BJ (cell line): Measurements from ENCODE around the gene PTPRG. TPM values are rescaled to one million over a fixed set of nuclear protein-coding genes. Genes with fewer than 3 reads are reported as not detected.

Source experiments
- CTCF ChIA-PET: fragments of 350-600 bp; formaldehyde crosslinking; extraction: SDS; loops from one replicate; lab custom pipeline; 2021; ENCODE audit warnings: antibody characterized with exemption, inconsistent platforms; lab: Yijun Ruan, JAX
- POLR2A ChIA-PET: fragments of 300-600 bp; sonication (Branson Sonifier 250); formaldehyde crosslinking; extraction: SDS; loops from one replicate; lab custom pipeline; 2021; ENCODE audit warnings: antibody characterized with exemption; lab: Charles Lee
- DNase-seq: peaks from one replicate; pipeline ENCODE4 v3.0.0-alpha.2; 2011; ENCODE audit warnings: low read depth
- H3K27me3 ChIP-seq: 2 replicates; pipeline ENCODE4 v1.6.0; 2011; ENCODE audit warnings: low read length; ENCODE audit not compliant: control insufficient read depth, insufficient read depth
- H3K36me3 ChIP-seq: 2 replicates; pipeline ENCODE4 v1.5.1; 2011; ENCODE audit warnings: low read length; ENCODE audit not compliant: control insufficient read depth, insufficient read depth
- H3K4me3 ChIP-seq: 2 replicates; pipeline ENCODE4 v1.5.1; 2011; ENCODE audit warnings: low read depth, mild to moderate bottlenecking, control low read depth, low read length
- CTCF ChIP-seq: IDR thresholded peaks from 2 replicates; pipeline ENCODE4 v1.5.1; 2011; ENCODE audit warnings: low read depth, mild to moderate bottlenecking, control low read depth, inconsistent platforms, low read length, moderate library complexity; ENCODE audit not compliant: insufficient read depth
- polyA plus RNA-seq: library from polyadenylated mRNA; depleted of rRNA; stranded (reverse); fragments of >200 nt; gene quantifications from 2 replicates; pipeline ENCODE4 v1.2.3, GENCODE V29; 2011

The PTPRG gene
- polyA plus RNA-seq, 1 experiment: 20.8 TPM

GRCh38 chr3:62293051-62293780 lies 731.8 kb downstream of the PTPRG start:
- Histone ChIP-seq H3K27me3 (no peaks in the 10 kb centered on the region), H3K4me3 (no peak overlapping the region), H3K36me3 (no peaks in the 10 kb centered on the region)
- no peak for TF ChIP-seq CTCF
- POLR2A ChIA-PET: no interaction called here
- CTCF ChIA-PET: no interaction called here
- no peak for DNase-seq

- DNase-seq: no peak
- TF ChIP-seq CTCF: no peak
- CTCF ChIA-PET: interaction anchor here (0.6 to 1.1 kb wide), 2 partner anchors 18 to 36 kb away, joined by 3 read pairs; no protein-coding TSS in a partner anchor
Measured at GRCh38 chr3:62295571-62295970, 734.2 kb downstream of the PTPRG start.

GRCh38 chr3:62300617-62301016 lies 739.2 kb downstream of the PTPRG start:
- Histone ChIP-seq H3K4me3 (no peak overlapping the region), H3K27me3 (no peaks in the 10 kb centered on the region), H3K36me3 (no peaks in the 10 kb centered on the region)
- DNase-seq: no peak
- ChIA-PET POLR2A (no interaction called here), CTCF (no interaction called here)
- TF ChIP-seq CTCF: no peak

More at GRCh38 chr3:62295571-62295970, 734.2 kb downstream of the PTPRG start:
- Histone ChIP-seq H3K27me3 (no peaks in the 10 kb centered on the region), H3K4me3 (no peak overlapping the region), H3K36me3 (no peaks in the 10 kb centered on the region)
- POLR2A ChIA-PET: no interaction called here

GRCh38 chr3:62312201-62312600 lies 750.8 kb downstream of the PTPRG start:
- ChIA-PET CTCF (no interaction called here), POLR2A (no interaction called here)
- no peak overlapping the region for H3K4me3 ChIP-seq
- no peak for TF ChIP-seq CTCF
- no peak for DNase-seq
- H3K27me3 ChIP-seq: no peaks in the 10 kb centered on the region
- H3K36me3 ChIP-seq: no peaks in the 10 kb centered on the region

- no peak overlapping the region for H3K4me3 ChIP-seq
- no peak for DNase-seq
- H3K36me3 ChIP-seq: no peaks in the 10 kb centered on the region
- no peak for TF ChIP-seq CTCF
- no peaks in the 10 kb centered on the region for H3K27me3 ChIP-seq
- ChIA-PET CTCF (no interaction called here), POLR2A (interaction anchor here (0.6 kb wide), 1 partner anchor 1018 kb away, joined by 6 read pairs; no protein-coding TSS in a partner anchor)
Measured at GRCh38 chr3:62316525-62316924, 755.2 kb downstream of the PTPRG start.
